Ectodermal cell (in vitro differentiated cells): Measurements from ENCODE around the gene TFB1M.
A peak's percentile ranks its signal among the peaks of the same experiment; 100 is the strongest.
"Not testable (repeated sequence)": the region's sequence is repeated elsewhere in the genome, so short reads cannot be mapped to it uniquely, and the experiment has no call there.

Source experiments
- H3K27ac ChIP-seq: 2 replicates; pipeline ENCODE4 v1.7.0; 2013; ENCODE audit warnings: mild to moderate bottlenecking, low read depth, low read length; ENCODE audit not compliant: insufficient read depth, poor library complexity, severe bottlenecking
- H3K27me3 ChIP-seq: 2 replicates; pipeline ENCODE4 v1.7.0; 2013; ENCODE audit warnings: mild to moderate bottlenecking, low read length; ENCODE audit not compliant: insufficient read depth, control insufficient read depth, poor library complexity, severe bottlenecking
- H3K36me3 ChIP-seq: one replicate; pipeline ENCODE4 v1.7.0; 2013; ENCODE audit warnings: low read length; ENCODE audit not compliant: control insufficient read depth, insufficient read depth
- H3K4me1 ChIP-seq: one replicate; pipeline ENCODE4 v1.7.0; 2013; ENCODE audit warnings: low read length; ENCODE audit not compliant: control insufficient read depth, insufficient read depth
- H3K4me3 ChIP-seq: 2 replicates; pipeline ENCODE4 v1.7.0; 2013; ENCODE audit warnings: low read depth, low read length, control low read depth; ENCODE audit not compliant: insufficient read depth
- H3K9me3 ChIP-seq: 2 replicates; pipeline ENCODE4 v1.7.0; 2013; ENCODE audit warnings: mild to moderate bottlenecking, low read length, moderate library complexity; ENCODE audit not compliant: control insufficient read depth
- WGBS, 2 experiments: methylation state at CpG; one replicate each; pipeline ENCODE4 v1.1.7; 2013; ENCODE audit warnings: missing lambda C conversion rate in 2 of 2; 5-methylcytosine and 5-hydroxymethylcytosine counted together

The TFB1M gene

DNA sequence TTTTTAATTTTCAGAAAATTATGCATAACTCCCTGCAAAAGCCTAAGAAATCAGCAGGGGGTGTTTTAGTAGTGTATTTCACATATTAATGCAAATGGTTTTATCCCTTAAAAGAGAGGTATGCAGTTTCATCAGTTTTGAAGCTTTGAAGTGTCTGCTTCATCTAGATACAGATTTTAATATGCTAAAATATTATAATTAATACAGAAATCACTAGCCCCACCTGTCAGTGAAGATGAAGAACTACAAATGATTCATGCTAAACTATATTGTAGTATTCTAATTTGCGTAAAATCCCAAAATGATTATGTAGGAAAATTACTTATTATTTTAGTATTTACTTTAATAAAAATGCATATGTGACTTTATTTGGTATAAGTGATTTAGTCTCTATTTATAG lies 2.9 kb upstream of the TFB1M start:
- no CpG with 5 or more reads among the region's 1 CpG for WGBS, 2 experiments
- Histone ChIP-seq H3K27me3 (no peaks in the 10 kb centered on the region), H3K4me1 (no peaks in the 10 kb centered on the region)

DNA sequence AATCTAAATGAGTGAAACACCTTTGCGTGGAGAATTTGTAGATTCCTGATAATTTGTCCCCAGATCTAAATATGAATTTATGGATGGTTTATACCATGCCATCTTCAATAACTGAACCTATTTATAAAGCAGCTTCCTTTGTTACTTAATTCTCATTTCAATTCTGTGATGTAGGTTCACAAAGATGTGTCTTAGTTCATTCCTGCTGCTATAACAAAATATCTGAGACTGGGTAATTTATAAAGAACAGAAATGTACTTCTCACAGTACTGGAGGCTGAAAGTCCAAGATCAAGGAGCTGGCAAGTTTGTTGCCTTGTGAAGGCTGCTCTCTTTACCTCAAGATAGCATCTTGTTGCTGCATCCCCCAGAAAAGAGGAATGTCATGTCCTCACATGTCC lies 2.1 kb upstream of the TFB1M start:
- Histone ChIP-seq H3K4me3 (no peak overlapping the region), H3K27me3 (no peaks in the 10 kb centered on the region), H3K36me3 (peaks cover 4% of the 10 kb centered on the region), H3K9me3 (no peaks in the 10 kb centered on the region), H3K4me1 (no peaks in the 10 kb centered on the region), H3K27ac (no peak overlapping the region)
- WGBS, 2 experiments, result 100% methylated on average over 1 of the region's 1 CpG; no CpG with 5 or more reads in 1 of the 2 experiments

More for the DNA sequence above, 2.9 kb upstream of the TFB1M start:
- Histone ChIP-seq H3K36me3 (peaks cover under 1% of the 10 kb centered on the region), H3K27ac (no peak overlapping the region), H3K4me3 (no peak overlapping the region), H3K9me3 (no peaks in the 10 kb centered on the region)

DNA sequence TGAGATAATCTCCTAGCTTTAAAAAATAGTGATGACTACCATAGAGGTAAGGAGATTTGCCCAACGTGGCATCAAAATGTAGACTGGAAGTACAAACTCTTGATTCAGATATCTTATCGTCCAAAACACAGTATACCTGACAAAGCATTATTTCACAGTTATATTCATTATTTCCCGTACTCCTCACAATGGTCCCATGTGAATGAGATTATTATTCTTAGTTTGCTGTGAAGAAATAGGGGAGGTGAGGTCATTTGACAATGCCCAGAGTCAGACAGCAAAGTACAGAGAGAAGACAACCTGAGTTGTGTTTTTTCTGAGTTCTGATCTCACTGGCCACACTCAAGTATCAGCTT lies 1.2 kb upstream of the TFB1M start:
- no peak overlapping the region for H3K27ac ChIP-seq
- H3K27me3 ChIP-seq, result no peaks in the 10 kb centered on the region
- no peaks in the 10 kb centered on the region for H3K4me1 ChIP-seq
- H3K4me3 ChIP-seq, result no peak overlapping the region
- no peaks in the 10 kb centered on the region for H3K9me3 ChIP-seq
- peaks cover 4% of the 10 kb centered on the region for H3K36me3 ChIP-seq
- 95% methylated on average over 2 to 3 of the region's 3 CpGs for WGBS, 2 experiments

DNA sequence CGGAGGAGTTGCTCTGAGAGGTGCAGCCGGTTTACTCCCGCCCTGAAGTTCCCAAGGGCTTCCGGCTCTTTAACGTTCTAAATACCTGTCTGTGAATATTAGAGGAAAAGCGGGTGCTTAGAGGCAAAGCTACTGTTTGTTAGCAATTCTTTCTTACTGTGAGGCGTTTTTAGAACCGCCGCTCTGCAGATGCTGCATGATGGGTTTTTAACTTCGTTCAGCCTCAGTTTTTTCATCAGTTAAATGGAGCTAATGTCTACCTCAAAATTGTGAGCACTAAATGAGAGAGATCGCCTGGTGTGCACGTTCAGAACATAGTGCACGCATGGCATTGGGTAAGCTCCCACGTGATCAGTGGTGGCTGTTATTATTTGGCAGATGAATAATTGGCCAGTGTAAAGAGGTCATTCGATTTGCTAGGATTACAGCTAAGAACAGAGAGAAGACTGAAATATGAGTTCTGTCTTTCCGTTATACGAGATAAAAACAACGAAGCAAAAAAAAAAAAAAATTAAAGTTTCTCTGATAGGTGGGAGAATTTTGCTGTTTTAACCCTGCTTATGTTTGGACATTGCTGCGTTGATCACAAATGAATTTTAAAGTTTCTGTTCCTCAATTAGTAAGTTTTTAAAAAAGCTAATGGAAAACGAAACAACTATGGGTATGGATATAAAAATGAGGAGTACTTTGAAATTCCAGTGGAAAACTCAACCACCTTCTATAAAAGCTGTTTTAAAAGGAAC lies 660 bp upstream of the TFB1M start:
- H3K4me1 ChIP-seq, result no peaks in the 10 kb centered on the region
- H3K36me3 ChIP-seq, result peaks cover 4% of the 10 kb centered on the region
- no peaks in the 10 kb centered on the region for H3K9me3 ChIP-seq
- H3K27me3 ChIP-seq, result no peaks in the 10 kb centered on the region
- peak overlapping the region; percentile 98 for H3K4me3 ChIP-seq
- no peak overlapping the region for H3K27ac ChIP-seq
- 21 to 23% methylated on average over 20 of the region's 20 CpGs for WGBS, 2 experiments

DNA sequence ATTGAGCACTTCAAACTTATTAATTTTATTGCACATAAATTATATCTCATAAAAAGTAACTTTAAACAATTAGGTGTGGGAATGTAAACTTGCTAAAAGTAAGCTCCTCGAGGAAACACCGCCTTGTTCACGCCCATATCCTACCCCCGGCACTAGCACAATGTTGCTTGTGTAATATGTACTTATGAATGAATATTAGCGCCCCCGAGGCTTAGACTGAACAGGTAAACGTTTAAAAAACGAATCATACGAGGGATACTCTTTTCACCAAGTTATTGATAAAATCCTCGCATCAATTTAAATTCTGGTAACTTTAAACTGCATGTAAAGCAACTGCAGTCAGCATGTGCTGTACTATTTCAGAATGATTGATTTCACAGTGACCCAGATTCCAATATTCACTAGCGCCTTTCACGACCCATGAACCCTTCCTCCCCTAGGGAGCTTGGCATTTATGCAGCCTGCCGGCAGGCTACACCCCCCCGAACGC lies 637 bp downstream of the TFB1M start:
- 0 to 2% methylated on average over 9 to 15 of the region's 15 CpGs for WGBS, 2 experiments
- Histone ChIP-seq H3K4me1 (no peaks in the 10 kb centered on the region), H3K4me3 (peak overlapping the region; percentile 98), H3K27ac (no peak overlapping the region), H3K9me3 (no peaks in the 10 kb centered on the region), H3K27me3 (no peaks in the 10 kb centered on the region), H3K36me3 (peaks cover 9% of the 10 kb centered on the region)

DNA sequence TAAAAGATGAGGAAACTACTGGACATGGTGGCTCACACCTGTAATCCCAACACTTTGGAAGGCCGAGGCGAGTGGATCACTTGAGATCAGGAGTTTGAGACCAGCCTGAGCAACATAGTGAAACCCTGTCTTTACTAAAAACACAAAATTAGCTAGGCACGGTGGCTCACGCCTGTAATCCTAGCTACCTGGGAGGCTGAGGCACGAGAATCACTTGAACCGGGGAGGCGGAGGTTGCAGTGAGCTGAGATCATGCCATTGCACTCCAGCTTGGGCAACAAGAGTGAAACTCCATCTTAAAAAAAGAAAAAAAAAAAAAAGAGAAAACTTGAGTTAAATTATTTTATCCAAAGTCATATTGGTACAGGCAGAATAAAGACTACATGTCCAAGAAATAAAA lies 1.3 kb downstream of the TFB1M start:
- not testable (repeated sequence) for H3K36me3 ChIP-seq, H3K4me1 ChIP-seq, H3K27me3 ChIP-seq, H3K9me3 ChIP-seq, H3K27ac ChIP-seq
- WGBS, 2 experiments, result 93 to 96% methylated on average over 7 of the region's 7 CpGs
- H3K4me3 ChIP-seq, result peak overlapping the region; percentile 98

DNA sequence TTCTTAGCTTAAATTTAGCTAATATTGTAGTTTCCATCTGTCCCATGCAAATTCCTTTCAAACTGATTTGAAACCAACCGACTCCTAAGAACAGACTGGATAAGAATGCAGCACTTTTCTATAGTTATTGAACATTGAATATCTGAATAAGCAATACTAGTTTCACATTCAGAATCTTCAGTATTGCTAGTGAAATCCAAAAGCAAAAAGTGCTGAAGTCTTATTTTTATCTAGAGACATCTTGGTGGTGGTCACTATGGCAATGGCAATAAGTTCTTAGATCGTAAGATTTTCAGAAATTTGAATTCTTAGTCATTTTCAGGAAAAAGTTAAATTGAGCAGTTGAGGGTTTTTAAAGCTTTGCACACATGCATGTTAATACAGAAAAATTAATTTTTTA lies 2.7 kb downstream of the TFB1M start:
- no peaks in the 10 kb centered on the region for H3K27me3 ChIP-seq
- no peak overlapping the region for H3K4me3 ChIP-seq
- H3K9me3 ChIP-seq, result no peaks in the 10 kb centered on the region
- WGBS, 2 experiments, result 94 to 100% methylated on average over 2 of the region's 2 CpGs
- no peak overlapping the region for H3K27ac ChIP-seq
- H3K36me3 ChIP-seq, result peaks cover 15% of the 10 kb centered on the region
- H3K4me1 ChIP-seq, result no peaks in the 10 kb centered on the region

DNA sequence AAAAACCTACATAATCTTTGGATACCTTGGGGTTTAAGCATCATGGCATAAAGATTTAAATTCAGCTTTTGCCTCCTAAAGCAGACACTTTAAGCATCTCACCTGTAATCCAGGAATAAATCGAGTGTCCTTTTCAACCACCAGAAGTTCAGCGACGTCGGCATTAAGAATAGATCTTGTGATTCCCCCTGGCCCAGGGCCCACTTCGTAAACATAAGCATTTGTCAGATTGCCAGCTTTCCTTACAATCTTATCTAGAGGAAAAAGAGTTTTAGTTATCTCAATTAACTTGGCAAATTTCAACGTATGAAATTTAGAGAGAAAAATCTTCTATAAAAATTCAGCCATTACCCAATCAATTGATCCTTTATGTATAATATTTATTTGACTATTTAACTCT lies 3.2 kb downstream of the TFB1M start:
- H3K4me1 ChIP-seq, result no peaks in the 10 kb centered on the region

DNA sequence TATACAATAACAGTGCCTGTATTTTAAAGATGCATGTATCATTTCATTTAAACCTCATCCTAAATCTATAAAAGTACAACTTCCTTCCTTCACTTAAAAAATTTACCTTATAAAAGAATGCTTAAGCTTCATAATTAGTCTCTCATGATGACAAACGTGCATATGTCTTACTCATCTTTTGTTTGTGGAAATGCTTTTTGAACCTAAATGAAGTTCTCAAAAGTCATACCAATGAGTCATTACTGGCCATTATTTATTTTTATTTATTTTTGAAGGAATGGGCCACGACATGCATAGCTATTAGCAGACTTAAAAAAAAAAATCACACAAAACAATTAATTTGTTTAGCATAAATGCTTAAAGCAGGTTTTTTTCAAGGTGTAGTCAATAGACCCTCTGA lies 3.7 kb downstream of the TFB1M start:
- H3K27ac ChIP-seq, result no peak overlapping the region
- no peak overlapping the region for H3K4me3 ChIP-seq
- 100% methylated on average over 1 of the region's 2 CpGs for WGBS, 2 experiments
- no peaks in the 10 kb centered on the region for H3K9me3 ChIP-seq
- H3K4me1 ChIP-seq, result no peaks in the 10 kb centered on the region
- H3K36me3 ChIP-seq, result peaks cover 15% of the 10 kb centered on the region
- H3K27me3 ChIP-seq, result no peaks in the 10 kb centered on the region

More for the DNA sequence above, 3.2 kb downstream of the TFB1M start:
- H3K9me3 ChIP-seq, result no peaks in the 10 kb centered on the region
- no peaks in the 10 kb centered on the region for H3K27me3 ChIP-seq
- 96 to 97% methylated on average over 5 of the region's 6 CpGs for WGBS, 2 experiments
- H3K4me3 ChIP-seq, result no peak overlapping the region
- peaks cover 15% of the 10 kb centered on the region for H3K36me3 ChIP-seq
- no peak overlapping the region for H3K27ac ChIP-seq

DNA sequence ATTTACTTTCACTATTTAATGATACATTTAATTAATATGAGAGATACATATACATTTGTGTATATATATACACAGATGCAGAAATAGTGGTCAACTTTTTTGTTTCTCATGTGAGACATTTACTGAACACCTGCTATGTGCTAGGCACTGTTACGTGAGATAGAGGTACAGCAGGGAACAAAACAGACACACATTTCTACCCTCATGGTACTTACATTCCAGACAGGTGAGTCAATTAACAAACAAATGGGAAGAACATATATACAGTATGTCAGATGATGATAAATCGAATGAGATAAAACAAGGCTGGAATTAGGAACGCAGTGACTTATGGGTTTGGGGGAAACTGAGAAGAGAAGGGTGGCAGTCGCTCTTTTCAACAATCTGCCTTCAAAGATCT lies 5.1 kb downstream of the TFB1M start:
- Histone ChIP-seq H3K27me3 (no peaks in the 10 kb centered on the region), H3K4me3 (no peak overlapping the region), H3K9me3 (no peaks in the 10 kb centered on the region), H3K36me3 (peaks cover 15% of the 10 kb centered on the region), H3K4me1 (no peaks in the 10 kb centered on the region), H3K27ac (no peak overlapping the region)
- WGBS, 2 experiments, result 88 to 89% methylated on average over 4 of the region's 4 CpGs
